GM12875 (cell line): ENCODE results near the gene ANKS6.

Experiments
- H3K4me3 ChIP-seq: one replicate; pipeline ENCODE4 v1.5.1; 2011; ENCODE audit warnings: low read depth, low read length, control low read depth
- CTCF ChIP-seq: IDR thresholded peaks from 2 replicates; pipeline ENCODE4 v1.5.1; 2011; ENCODE audit warnings: low read depth, mild to moderate bottlenecking, control low read depth, inconsistent platforms, low read length, moderate library complexity, borderline replicate concordance; ENCODE audit not compliant: insufficient read depth

Gene ANKS6

DNA sequence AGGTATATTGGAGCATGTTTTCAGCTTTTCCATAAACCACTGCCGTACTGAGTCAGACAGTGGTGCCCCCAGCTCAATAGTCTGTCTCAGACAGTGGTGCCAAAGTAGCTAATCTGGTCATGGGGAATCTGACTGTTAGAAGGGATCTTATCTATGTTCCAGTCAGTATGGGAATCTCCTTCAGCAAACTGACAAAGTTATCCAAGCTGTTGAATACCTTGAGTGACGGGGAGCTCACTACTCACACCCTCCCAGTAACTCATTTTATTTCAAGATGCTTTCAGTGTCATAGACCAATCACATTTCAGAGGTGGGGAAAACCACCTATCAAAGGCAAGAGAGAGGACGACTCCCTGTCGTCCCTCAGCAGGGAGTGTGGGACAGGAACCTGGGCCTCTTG is 18.7 kb downstream of the ANKS6 start:
- no peak overlapping the region for H3K4me3 ChIP-seq
- TF ChIP-seq CTCF, result no peak

DNA sequence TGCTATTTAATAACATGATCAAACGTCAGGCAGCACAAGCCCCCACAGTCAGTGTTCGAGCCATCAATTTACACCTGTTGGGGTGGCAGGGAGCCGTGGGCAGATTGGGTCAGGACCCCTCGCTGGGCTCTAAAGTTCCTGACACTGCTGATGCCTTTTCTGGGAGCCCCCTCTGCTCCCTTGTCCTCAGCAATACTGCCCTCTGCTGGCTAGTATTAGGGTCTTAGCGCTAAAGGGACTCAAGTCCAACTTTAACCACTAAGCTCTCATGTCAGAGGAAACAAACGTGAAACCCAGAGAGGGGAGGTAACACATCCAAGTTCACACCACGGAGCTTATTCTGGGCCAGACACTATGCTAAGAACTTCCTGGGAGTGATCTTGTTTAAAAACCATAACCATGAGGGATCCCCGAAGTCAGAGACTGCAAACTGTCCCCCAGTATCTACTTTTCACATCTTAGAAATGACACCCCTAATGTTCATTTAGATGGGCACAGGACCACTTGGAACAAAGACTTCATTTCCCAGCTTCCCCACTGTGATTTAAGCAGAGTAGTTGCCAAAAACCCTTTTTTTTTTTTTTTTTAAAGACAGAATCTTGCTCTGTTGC is 20.4 kb downstream of the ANKS6 start:
- H3K4me3 ChIP-seq, result no peak overlapping the region
- peak; percentile 68 for TF ChIP-seq CTCF

DNA sequence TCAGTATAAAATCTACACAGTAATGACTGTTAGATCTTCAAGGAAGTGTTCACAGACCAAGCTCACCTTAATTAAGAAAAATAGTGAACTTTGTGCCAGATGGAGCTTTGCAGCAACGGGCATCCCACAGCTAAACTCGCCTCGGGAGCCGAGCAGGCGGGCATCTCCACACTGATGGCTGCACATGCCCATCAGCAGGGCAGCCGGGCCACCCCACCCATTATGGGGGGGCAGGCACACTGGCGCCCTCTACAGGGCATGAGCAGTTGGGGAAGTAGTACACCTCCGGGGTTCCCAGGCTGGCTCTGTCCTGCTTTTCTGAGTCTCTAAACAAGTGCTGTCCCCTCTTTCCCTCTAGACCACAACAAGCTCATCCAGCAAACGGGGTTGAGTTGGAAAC is 21.6 kb downstream of the ANKS6 start:
- no peak overlapping the region for H3K4me3 ChIP-seq
- peak; percentile 58 for TF ChIP-seq CTCF

- TF ChIP-seq CTCF, result no peak
- no peak overlapping the region for H3K4me3 ChIP-seq
Measured at GRCh38 chr9:98773721-98774120, 22.6 kb downstream of the ANKS6 start.

DNA sequence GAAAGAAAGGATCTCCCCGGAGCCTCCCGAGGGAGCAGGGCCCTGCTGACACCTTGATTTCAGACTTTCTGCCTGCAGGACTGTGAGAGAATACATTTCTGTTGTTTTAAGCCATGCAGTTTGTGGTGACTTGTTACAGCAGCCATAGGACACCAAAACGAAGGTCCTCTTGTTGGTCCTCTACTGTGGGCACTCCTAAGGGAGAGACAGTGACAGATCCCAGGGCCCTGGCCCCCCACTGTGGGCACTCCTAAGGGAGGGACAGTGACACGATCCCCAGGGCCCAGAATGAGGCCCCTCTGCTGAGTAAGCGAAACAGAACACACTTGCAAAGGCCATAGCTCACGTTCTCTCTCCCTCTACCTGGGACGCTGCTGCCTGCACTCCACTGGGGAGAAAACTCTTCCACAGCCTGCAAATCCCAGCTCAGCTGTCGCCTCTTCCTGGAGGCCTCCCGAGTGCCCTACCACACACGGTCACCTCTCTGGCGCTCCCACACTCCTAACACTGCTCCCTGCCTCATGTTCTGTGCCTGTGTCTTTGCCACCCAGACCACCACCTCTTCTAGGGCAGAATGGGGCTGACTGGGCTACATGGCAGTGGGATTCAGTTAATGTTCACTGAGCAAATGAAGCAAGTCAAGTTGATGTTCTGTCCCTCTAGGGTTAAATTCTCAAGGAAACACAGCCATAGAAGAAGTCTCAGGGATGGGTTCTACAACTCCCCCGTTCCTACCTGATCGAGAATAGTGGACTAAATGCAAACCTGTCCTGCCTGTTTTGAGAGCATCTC is 23.8 kb downstream of the ANKS6 start:
- no peak overlapping the region for H3K4me3 ChIP-seq
- TF ChIP-seq CTCF, result no peak

- TF ChIP-seq CTCF, result no peak
- no peak overlapping the region for H3K4me3 ChIP-seq
Measured at GRCh38 chr9:98771209-98771874, 25.0 kb downstream of the ANKS6 start.

DNA sequence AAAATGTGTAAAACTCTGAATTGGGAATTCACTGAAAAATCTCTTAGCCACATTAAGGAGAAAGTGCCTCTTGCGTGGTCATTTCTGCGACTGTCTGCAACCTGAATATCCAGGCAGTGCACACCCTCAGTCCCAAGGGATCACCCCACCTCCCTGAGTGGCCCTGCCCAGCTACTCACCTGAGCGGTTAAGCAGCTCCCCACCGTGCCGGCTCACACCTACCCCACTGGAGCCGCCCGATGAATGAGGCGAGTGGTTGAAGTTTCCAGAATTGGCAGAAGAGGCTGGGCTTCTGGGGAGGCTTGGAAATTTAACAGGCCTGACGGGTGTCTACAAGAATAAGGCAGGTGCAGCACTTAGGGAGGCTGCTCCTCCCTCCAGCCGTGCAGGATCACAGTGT is 25.6 kb downstream of the ANKS6 start:
- no peak overlapping the region for H3K4me3 ChIP-seq
- TF ChIP-seq CTCF, result no peak
